Esophagus squamous epithelium (tissue), 5 donors: ENCODE measurements around the gene BANP. TPM values are rescaled to one million over a fixed set of nuclear protein-coding genes. Genes with fewer than 3 reads are reported as not detected.
A peak's percentile ranks its signal among the peaks of the same experiment; 100 is the strongest.
"Not testable (repeated sequence)": the region's sequence is repeated elsewhere in the genome, so short reads cannot be mapped to it uniquely, and the experiment has no call there.

Experiments used
- DNase-seq: peaks from one replicate; lab custom pipeline; 2025; lab: John Stamatoyannopoulos, UW
- H3K27ac ChIP-seq, 4 donors: fragments of 200-600 bp; sonication (generic); one replicate each; pipeline ENCODE4 v1.5.1; 2016 to 2019; ENCODE audit warnings: mild to moderate bottlenecking in 1 of 4
- H3K27me3 ChIP-seq, 4 donors: fragments of 200-600 bp; sonication (generic); 1 replicate in 3 of 4; 2 replicates in 1 of 4; pipeline versions ENCODE4 v1.5.1 to v1.6.0; 2017 to 2021; ENCODE audit warnings: antibody characterized with exemption in 1 of 4
- H3K36me3 ChIP-seq, 3 donors: fragments of 200-600 bp; sonication (generic); one replicate each; pipeline ENCODE4 v1.5.1; 2016 to 2019
- H3K4me1 ChIP-seq, 3 donors: fragments of 200-600 bp; sonication (generic); one replicate each; pipeline ENCODE4 v1.5.1; 2017 to 2019
- H3K4me3 ChIP-seq, 4 donors: fragments of 200-600 bp; sonication (generic); 1 replicate in 3 of 4; 2 replicates in 1 of 4; pipeline ENCODE4 v1.5.1; 2016 to 2019; ENCODE audit warnings: mild to moderate bottlenecking in 2 of 4, moderate library complexity in 1 of 4
- H3K9me3 ChIP-seq, 3 donors: fragments of 200-600 bp; sonication (generic); one replicate each; pipeline ENCODE4 v1.5.1; 2016 to 2019
- POLR2A ChIP-seq, 4 donors: fragments of 450-650 bp; IDR thresholded peaks; one replicate each; pipeline ENCODE4 v1.6.1; 2017; ENCODE audit warnings: antibody characterized with exemption in 4 of 4, mild to moderate bottlenecking in 4 of 4, moderate library complexity in 3 of 4
- WGBS, 2 donors: methylation state at CpG; one replicate each; pipeline ENCODE4 v1.1.5; 2018; 5-methylcytosine and 5-hydroxymethylcytosine counted together
- intact Hi-C: fragments of 100-400 bp; cut with DNase I; formaldehyde crosslinking; loops from one replicate; pipeline ENCODE4 v1.15.0; 2022
- total RNA-seq, 4 donors: library from RNA; depleted of rRNA; stranded (reverse); fragments of >200 nt; gene quantifications; one replicate each; pipeline ENCODE4 v1.1.0, GENCODE V29; 2016
- TF ChIP-seq, protein P1 (sequence below), 6 experiments: fragments of 450-650 bp in 4 of 6; fragments of 200-600 bp in 2 of 6; sonication (generic) in 2 of 6; IDR thresholded peaks; one replicate each; pipeline ENCODE4 v1.5.1; 2016 to 2019; ENCODE audit warnings: antibody characterized with exemption in 6 of 6, mild to moderate bottlenecking in 4 of 6, moderate library complexity in 4 of 6
- donor health status: DM: yes; HTN: yes; CAD: no.

BANP gene
- total RNA-seq, 4 donors from 2014 or later = 13.8 to 19.9 (median 14.1) TPM

DNA sequence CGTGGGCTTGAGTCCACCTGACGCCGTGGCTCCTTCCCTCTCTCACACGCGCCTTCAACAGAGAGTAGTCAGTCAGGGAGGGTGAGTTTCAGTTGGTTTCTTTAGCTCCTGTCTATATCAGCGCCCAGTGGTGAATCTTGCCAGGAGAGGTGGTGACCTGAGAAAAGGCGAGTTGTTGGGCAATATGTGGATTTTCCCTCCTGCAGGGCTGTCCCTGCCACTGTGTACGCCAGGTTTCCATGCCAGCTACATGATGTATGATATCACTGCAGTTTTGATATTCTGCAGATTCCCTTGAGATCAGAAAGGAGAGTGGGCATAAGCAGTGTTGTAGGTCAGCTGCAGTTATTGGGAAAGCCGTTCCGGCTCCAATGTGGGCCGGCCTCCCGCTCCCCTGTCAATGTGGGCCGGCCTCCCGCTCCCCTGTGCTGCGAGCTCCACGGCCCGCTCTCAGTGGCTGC is 31.4 kb downstream of the BANP start:
- no peak overlapping the region for H3K27ac ChIP-seq
- no peaks in the 10 kb centered on the region for H3K27me3 ChIP-seq
- peaks cover 0 to 4% (median 0%) of the 10 kb centered on the region in 3 donors for H3K4me1 ChIP-seq
- no peak for DNase-seq
- no peak overlapping the region for H3K4me3 ChIP-seq
- no peak for TF ChIP-seq POLR2A (IDR thresholded peaks at IDR 0.05)
- TF ChIP-seq, protein P1, sequence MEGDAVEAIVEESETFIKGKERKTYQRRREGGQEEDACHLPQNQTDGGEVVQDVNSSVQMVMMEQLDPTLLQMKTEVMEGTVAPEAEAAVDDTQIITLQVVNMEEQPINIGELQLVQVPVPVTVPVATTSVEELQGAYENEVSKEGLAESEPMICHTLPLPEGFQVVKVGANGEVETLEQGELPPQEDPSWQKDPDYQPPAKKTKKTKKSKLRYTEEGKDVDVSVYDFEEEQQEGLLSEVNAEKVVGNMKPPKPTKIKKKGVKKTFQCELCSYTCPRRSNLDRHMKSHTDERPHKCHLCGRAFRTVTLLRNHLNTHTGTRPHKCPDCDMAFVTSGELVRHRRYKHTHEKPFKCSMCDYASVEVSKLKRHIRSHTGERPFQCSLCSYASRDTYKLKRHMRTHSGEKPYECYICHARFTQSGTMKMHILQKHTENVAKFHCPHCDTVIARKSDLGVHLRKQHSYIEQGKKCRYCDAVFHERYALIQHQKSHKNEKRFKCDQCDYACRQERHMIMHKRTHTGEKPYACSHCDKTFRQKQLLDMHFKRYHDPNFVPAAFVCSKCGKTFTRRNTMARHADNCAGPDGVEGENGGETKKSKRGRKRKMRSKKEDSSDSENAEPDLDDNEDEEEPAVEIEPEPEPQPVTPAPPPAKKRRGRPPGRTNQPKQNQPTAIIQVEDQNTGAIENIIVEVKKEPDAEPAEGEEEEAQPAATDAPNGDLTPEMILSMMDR (IDR thresholded peaks at IDR 0.05) = no peak
- H3K36me3 ChIP-seq = peaks cover 0 to 70% (median 0%) of the 10 kb centered on the region in 3 donors
- 81 to 87% methylated on average over 10 to 11 of the region's 17 CpGs for WGBS, 2 donors
- intact Hi-C loops = no loop called here
- H3K9me3 ChIP-seq = no peaks in the 10 kb centered on the region

DNA sequence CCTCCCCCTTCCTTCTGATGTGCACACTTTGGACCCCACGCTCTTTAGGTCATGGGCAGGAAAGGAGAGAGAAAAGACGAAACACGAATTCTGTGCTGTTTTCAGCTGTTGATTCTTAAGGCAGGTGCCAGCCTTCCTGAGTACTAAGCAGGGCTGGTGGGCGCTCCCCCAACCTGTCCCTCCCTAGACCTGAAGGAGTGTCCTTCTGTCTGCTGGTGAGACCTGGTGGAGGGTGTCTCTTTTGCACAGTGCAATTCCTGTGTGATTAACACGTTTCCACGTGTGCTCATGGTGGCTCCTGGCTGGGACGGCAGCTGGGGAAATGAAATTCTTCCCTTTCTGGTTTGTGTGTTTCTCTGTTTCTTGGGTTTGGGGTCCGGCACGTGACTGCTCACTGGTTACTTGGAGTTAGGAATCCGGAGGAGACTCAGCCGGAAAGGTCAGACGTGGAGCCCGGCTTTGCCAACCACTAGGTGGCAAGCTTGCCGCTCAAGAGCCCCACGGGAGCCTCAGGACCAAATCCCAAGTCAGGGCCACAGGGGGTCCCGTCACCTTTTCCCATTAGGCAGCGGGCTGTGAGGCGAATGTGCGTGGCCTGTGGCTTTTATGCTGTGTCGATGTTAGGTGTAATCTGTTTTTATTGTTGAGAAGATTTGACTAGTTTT is 32.0 kb downstream of the BANP start:
- H3K4me1 ChIP-seq, H3K9me3 ChIP-seq, H3K4me3 ChIP-seq, H3K27me3 ChIP-seq, intact Hi-C loops, H3K27ac ChIP-seq, DNase-seq: not testable (repeated sequence)
- WGBS, 2 donors = 33 to 44% methylated on average over 6 to 8 of the region's 20 CpGs
- H3K36me3 ChIP-seq = peaks cover 0 to 64% (median 0%) of the 10 kb centered on the region in 3 donors
- TF ChIP-seq, protein P1 (IDR thresholded peaks at IDR 0.05) = peak in 2 of 6 experiments; percentile 9 to 30

DNA sequence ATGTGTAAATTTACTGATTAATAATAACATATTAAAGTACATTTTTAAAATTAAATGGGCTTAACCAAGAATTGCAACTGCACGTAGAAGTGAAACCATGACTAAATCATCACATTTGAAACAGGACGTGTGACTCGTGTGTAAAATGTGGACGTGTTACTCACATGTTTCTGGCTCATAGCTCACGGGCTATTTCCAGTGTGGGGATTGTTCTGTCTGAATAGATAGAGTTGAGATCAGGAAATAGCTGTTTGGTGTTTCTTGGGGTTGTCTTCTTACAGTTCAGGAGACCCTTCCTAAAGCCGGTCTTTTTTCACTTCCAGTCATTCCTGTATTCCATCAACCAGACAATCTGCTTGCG is 32.5 kb downstream of the BANP start:
- H3K4me1 ChIP-seq, H3K4me3 ChIP-seq, DNase-seq, H3K27me3 ChIP-seq, H3K27ac ChIP-seq, intact Hi-C loops, H3K9me3 ChIP-seq: not testable (repeated sequence)
- 36 to 37% methylated on average over 5 to 6 of the region's 7 CpGs for WGBS, 2 donors
- H3K36me3 ChIP-seq = peaks cover 0 to 59% (median 0%) of the 10 kb centered on the region in 3 donors

DNA sequence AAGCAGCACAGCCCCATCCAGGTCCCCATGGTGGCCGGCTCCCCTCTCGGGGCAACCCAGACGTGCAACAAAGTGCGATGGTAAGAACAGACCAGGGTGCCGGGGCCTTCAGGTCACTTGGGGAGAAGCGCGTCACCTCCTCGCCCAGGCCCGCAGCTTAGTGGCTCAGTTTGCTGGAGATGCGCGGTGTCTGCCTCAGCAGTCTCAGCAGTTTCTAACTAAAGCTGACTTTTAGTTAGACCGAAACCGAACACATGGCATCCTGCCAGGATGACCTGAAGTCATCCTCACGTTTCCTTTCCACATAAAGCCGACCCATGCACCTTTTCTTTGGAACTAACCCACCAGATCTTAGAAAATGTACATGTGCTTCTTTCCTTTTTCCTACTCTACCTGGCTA is 32.9 kb downstream of the BANP start:
- H3K4me1 ChIP-seq, H3K27ac ChIP-seq, DNase-seq, H3K4me3 ChIP-seq, H3K9me3 ChIP-seq, intact Hi-C loops, H3K27me3 ChIP-seq: not testable (repeated sequence)
- peaks cover 0 to 54% (median 0%) of the 10 kb centered on the region in 3 donors for H3K36me3 ChIP-seq
- 79 to 84% methylated on average over 6 to 12 of the region's 15 CpGs for WGBS, 2 donors

DNA sequence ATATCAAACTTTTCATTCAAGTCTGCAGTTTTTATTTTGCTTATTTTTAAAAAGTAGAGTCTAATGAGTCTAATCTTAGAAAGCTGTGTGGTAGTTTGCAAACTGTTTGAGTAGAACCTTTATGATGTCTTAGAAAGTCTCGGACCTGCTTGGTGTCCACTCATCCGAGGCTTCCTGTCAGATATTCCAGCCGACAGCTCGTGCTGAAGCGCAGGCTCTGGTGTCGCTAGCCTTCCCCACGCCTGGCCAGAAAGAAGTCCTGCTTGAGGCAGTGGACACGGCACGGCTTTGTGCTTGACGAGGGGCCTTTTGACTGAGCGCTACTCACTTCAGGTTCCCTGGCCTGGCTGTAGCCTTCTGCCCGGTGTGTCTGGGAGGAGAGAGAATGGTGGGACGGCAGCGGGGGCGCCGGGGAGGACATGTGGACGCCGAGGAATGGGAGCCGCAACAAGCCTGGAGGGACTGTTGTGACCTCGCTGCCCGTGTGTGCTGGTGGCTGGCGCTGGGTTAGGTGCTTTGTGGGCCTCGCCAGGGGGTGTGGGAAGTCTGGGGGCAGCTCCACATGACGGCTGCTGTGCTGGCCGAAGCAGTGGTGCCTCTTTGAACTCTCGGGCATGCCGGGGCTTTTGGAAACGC is 33.5 kb downstream of the BANP start:
- no peak overlapping the region for H3K4me3 ChIP-seq
- WGBS, 2 donors = 94% methylated on average over 9 to 13 of the region's 28 CpGs
- H3K27ac ChIP-seq = no peak overlapping the region
- DNase-seq = no peak
- peaks cover 0 to 4% (median 0%) of the 10 kb centered on the region in 3 donors for H3K4me1 ChIP-seq
- H3K27me3 ChIP-seq = no peaks in the 10 kb centered on the region
- peaks cover 0 to 51% (median 0%) of the 10 kb centered on the region in 3 donors for H3K36me3 ChIP-seq
- no peak for TF ChIP-seq POLR2A (IDR thresholded peaks at IDR 0.05)
- TF ChIP-seq, protein P1 (IDR thresholded peaks at IDR 0.05) = no peak
- no peaks in the 10 kb centered on the region for H3K9me3 ChIP-seq
- intact Hi-C loops = no loop called here

DNA sequence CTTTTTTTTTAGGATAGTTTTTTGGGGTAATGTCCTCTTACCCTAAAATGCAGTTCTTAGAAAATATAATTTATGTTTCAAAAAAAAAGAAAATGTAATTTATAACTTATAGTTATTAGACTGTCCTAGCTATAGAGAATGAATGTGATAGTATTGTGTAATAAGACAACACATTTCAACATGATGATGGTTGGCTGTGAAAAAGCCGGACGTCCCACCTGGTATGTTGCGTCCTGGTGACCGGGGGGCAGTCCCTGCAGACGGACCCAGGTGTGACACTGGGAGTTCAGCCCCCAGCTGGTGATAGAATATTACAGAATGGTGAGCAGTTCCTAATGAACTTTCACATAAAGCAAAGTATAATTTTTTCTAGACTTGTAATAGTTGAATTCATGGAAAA is 34.3 kb downstream of the BANP start:
- H3K4me3 ChIP-seq, H3K9me3 ChIP-seq, H3K27me3 ChIP-seq, H3K4me1 ChIP-seq, intact Hi-C loops, H3K27ac ChIP-seq, DNase-seq: not testable (repeated sequence)
- 84 to 85% methylated on average over 5 of the region's 5 CpGs for WGBS, 2 donors
- H3K36me3 ChIP-seq = peaks cover 0 to 52% (median 0%) of the 10 kb centered on the region in 3 donors

DNA sequence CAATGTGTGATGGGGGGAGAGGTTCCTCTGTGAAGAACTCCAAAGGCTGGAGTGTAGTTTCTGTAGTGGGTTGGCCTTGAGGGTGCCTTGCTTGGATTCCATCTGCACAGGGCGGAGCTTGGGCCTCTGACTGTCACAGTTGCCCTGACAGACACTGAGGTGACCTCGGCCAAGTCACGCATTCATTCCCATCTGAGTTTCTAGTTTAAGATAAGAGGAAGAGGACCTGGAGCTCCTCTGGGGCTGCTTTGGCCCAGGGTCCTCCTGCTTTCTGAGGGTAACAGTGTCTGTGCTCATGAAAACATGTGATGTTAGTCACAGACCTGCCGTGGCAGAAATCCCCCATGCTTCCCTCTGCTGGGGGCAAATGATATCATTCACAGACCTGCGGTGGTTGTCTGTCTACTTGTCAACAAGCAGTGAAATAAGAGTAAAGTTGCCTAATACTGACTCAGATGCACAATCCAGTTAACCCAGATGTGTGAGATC is 35.2 kb downstream of the BANP start:
- DNase-seq, intact Hi-C loops, H3K9me3 ChIP-seq, H3K4me1 ChIP-seq, H3K4me3 ChIP-seq, H3K27me3 ChIP-seq: not testable (repeated sequence)
- 27 to 72% methylated on average over 2 to 3 of the region's 5 CpGs for WGBS, 2 donors
- peak overlapping the region in 1 of 4 donors; percentile 33 for H3K27ac ChIP-seq
- H3K36me3 ChIP-seq = peaks cover 0 to 50% (median 0%) of the 10 kb centered on the region in 3 donors

DNA sequence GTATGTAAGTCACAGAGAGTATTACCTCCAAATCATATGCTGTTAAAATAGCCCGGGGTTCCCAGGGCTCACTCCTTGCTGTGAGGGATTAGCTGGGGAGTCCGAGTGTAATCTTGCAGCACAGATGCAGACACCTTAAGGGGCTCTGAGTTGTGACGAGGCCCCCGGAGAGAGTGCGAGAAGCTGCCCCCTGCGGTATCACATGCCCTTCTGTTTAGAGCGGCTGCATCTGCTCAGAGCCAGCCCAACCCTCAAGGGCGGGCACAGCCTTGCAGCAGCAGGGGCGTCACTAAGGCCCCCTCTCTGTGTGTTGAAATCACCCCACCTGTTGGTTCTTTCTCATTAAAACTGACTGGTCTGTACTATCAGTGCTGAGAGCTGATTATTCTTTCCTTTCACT is 37.4 kb downstream of the BANP start:
- H3K9me3 ChIP-seq, intact Hi-C loops, H3K4me3 ChIP-seq, DNase-seq, H3K27ac ChIP-seq, H3K27me3 ChIP-seq, H3K4me1 ChIP-seq: not testable (repeated sequence)
- 86 to 91% methylated on average over 9 of the region's 9 CpGs for WGBS, 2 donors
- peaks cover 0 to 35% (median 0%) of the 10 kb centered on the region in 3 donors for H3K36me3 ChIP-seq

DNA sequence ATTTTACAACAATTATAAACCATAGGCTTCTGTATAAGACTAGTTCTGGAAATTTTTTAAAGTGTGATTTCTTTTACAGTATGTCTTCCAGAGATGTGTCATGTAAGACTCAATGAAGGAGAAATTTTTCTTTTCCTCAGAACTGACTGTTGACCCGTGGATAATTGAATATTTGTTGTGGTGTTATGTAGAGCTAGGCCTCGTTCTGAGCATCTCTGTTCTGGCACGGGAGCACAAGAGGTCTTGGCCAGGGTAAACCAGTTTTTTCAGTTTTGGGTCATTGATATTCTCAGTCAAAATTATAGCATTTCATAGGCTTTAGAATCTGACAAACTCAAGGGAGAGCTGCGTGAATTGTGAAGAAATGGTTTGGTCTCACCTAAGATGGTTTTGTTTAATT is 39.0 kb downstream of the BANP start:
- H3K27me3 ChIP-seq, H3K4me1 ChIP-seq, H3K9me3 ChIP-seq, H3K4me3 ChIP-seq, DNase-seq, intact Hi-C loops, H3K27ac ChIP-seq: not testable (repeated sequence)
- 71 to 80% methylated on average over 4 of the region's 4 CpGs for WGBS, 2 donors
- peaks cover 0 to 35% (median 0%) of the 10 kb centered on the region in 3 donors for H3K36me3 ChIP-seq
